ENCODE results near the gene NTM. TPM values are rescaled to one million over a fixed set of nuclear protein-coding genes. Genes with fewer than 3 reads are reported as not detected.

The NTM gene
- total and polyA plus RNA-seq, 2 of the 8 experiments (the other 6 are each of a cell fraction or from before 2014, with no cell fraction given) = 13.4 to 20.0 TPM

- no peak for TF ChIP-seq BRCA1 (IDR thresholded peaks at IDR 0.05; ENCODE audit: low read depth, low read length)
- no peak for TF ChIP-seq HDAC2 (IDR thresholded peaks at IDR 0.05; ENCODE audit: borderline replicate concordance in 1 of 2, low read depth in 2 of 2, low read length in 2 of 2)
- TF ChIP-seq ASH2L (IDR thresholded peaks at IDR 0.05; ENCODE audit: low read length) = no peak
- no peak for TF ChIP-seq BCL11A (IDR thresholded peaks at IDR 0.05; ENCODE audit: low read depth in 2 of 2, low read length in 2 of 2)
- TF ChIP-seq RXRA (IDR thresholded peaks at IDR 0.05; ENCODE audit: insufficient read depth, low read depth, low read length) = no peak
- TF ChIP-seq FOSL1 (IDR thresholded peaks at IDR 0.05; ENCODE audit: insufficient read depth, low read depth, low read length) = no peak
These were observed 868.0 kb downstream of the NTM start (continued) for GRCh38 chr11:132238331-132238866.
